Measurements from ENCODE around the gene FNDC10. TPM values are rescaled to one million over a fixed set of nuclear protein-coding genes. Genes with fewer than 3 reads are reported as not detected.

Gene FNDC10
- total RNA-seq, 4 donors from 2014 or later, result 1.4 to 3.0 (median 2.0) TPM

GRCh38 chr1:1621173-1622009, 21.5 kb upstream of the FNDC10 start:
- Histone ChIP-seq H3K4me1 (peaks cover 0 to 27% (median 11%) of the 10 kb centered on the region in 4 donors), H3K27me3 (no peaks in the 10 kb centered on the region), H3K36me3 (peaks cover 0 to 78% (median 0%) of the 10 kb centered on the region in 3 donors), H3K9me3 (no peaks in the 10 kb centered on the region), H3K27ac (no peak overlapping the region), H3K4me3 (no peak overlapping the region)
- WGBS, 2 donors, result 79 to 83% methylated on average over 24 to 31 of the region's 31 CpGs
- DNase-seq (ENCODE audit: low spot score in 2 of 2), result no peak
- TF ChIP-seq EP300 (IDR thresholded peaks at IDR 0.05), result no peak
- TF ChIP-seq, protein P1, sequence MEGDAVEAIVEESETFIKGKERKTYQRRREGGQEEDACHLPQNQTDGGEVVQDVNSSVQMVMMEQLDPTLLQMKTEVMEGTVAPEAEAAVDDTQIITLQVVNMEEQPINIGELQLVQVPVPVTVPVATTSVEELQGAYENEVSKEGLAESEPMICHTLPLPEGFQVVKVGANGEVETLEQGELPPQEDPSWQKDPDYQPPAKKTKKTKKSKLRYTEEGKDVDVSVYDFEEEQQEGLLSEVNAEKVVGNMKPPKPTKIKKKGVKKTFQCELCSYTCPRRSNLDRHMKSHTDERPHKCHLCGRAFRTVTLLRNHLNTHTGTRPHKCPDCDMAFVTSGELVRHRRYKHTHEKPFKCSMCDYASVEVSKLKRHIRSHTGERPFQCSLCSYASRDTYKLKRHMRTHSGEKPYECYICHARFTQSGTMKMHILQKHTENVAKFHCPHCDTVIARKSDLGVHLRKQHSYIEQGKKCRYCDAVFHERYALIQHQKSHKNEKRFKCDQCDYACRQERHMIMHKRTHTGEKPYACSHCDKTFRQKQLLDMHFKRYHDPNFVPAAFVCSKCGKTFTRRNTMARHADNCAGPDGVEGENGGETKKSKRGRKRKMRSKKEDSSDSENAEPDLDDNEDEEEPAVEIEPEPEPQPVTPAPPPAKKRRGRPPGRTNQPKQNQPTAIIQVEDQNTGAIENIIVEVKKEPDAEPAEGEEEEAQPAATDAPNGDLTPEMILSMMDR (IDR thresholded peaks at IDR 0.05), result no peak

GRCh38 chr1:1620433-1621139, 20.7 kb upstream of the FNDC10 start:
- WGBS, 2 donors, result 76 to 81% methylated on average over 5 to 16 of the region's 16 CpGs
- no peaks in the 10 kb centered on the region for H3K27me3 ChIP-seq

DNA sequence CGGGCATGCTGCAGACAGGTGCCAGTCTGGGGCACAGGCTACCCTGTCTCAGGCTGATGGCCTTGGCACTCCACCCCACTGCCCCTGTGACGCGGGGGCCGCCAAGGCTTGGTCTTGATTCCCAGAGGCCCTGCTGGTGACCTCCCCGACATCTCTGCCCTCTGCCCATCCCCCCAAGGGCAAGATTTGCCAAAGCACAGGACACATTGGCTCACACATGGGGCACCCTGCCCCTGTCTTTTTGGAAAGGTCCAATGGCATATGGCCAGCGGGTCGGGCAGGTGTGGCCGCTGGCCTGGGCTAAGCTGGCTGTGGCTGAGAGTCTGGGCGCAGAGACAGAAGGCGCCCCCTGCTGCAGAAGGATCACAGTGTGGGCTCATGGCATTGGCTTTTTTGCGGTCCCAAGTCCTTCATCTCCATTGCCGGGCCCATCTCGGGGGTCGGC, 20.0 kb upstream of the FNDC10 start:
- no peak for DNase-seq (ENCODE audit: low spot score in 2 of 2)
- H3K9me3 ChIP-seq, result no peaks in the 10 kb centered on the region
- no peaks in the 10 kb centered on the region for H3K27me3 ChIP-seq
- H3K36me3 ChIP-seq, result peaks cover 0 to 63% (median 0%) of the 10 kb centered on the region in 3 donors
- TF ChIP-seq, protein P1 (IDR thresholded peaks at IDR 0.05), result no peak
- no peak for TF ChIP-seq EP300 (IDR thresholded peaks at IDR 0.05)
- no peak for TF ChIP-seq POLR2A (IDR thresholded peaks at IDR 0.05)
- no peak overlapping the region for H3K4me3 ChIP-seq
- H3K4me1 ChIP-seq, result peaks cover 0 to 30% (median 13%) of the 10 kb centered on the region in 4 donors
- WGBS, 2 donors, result 68 to 76% methylated on average over 5 to 14 of the region's 14 CpGs
- no peak overlapping the region for H3K27ac ChIP-seq

More at GRCh38 chr1:1620433-1621139, 20.7 kb upstream of the FNDC10 start:
- no peak overlapping the region for H3K4me3 ChIP-seq
- H3K4me1 ChIP-seq, result peaks cover 0 to 30% (median 13%) of the 10 kb centered on the region in 4 donors
- no peaks in the 10 kb centered on the region for H3K9me3 ChIP-seq
- no peak overlapping the region for H3K27ac ChIP-seq
- no peak for DNase-seq (ENCODE audit: low spot score in 2 of 2)
- TF ChIP-seq, protein P1 (IDR thresholded peaks at IDR 0.05), result no peak
- no peak for TF ChIP-seq POLR2A (IDR thresholded peaks at IDR 0.05)
- TF ChIP-seq EP300 (IDR thresholded peaks at IDR 0.05), result no peak
- H3K36me3 ChIP-seq, result peaks cover 0 to 70% (median 0%) of the 10 kb centered on the region in 3 donors

GRCh38 chr1:1618396-1619068, 18.6 kb upstream of the FNDC10 start:
- TF ChIP-seq POLR2A (IDR thresholded peaks at IDR 0.05), result no peak
- no peak for TF ChIP-seq EP300 (IDR thresholded peaks at IDR 0.05)
- TF ChIP-seq, protein P1 (IDR thresholded peaks at IDR 0.05), result no peak
- 95 to 98% methylated on average over 8 to 9 of the region's 9 CpGs for WGBS, 2 donors
- no peaks in the 10 kb centered on the region for H3K27me3 ChIP-seq
- no peak overlapping the region for H3K4me3 ChIP-seq
- no peaks in the 10 kb centered on the region for H3K9me3 ChIP-seq
- peaks cover 0 to 49% (median 0%) of the 10 kb centered on the region in 3 donors for H3K36me3 ChIP-seq
- H3K27ac ChIP-seq, result no peak overlapping the region
- peaks cover 0 to 44% (median 25%) of the 10 kb centered on the region in 4 donors for H3K4me1 ChIP-seq
- DNase-seq (ENCODE audit: low spot score in 2 of 2), result no peak
